Calu3 (cell line): ENCODE data around the gene EN2. TPM values are rescaled to one million over a fixed set of nuclear protein-coding genes. Genes with fewer than 3 reads are reported as not detected.

ENCODE experiments used
- BruUV-seq: library from RNA; stranded (reverse); fragments of 400-500 nt; replicated peaks from 2 replicates; lab custom pipeline; 2021; lab: Mats Ljungman, UMichigan
- CTCF ChIA-PET: fragments of 300-600 bp; sonication (Branson Sonifier 250); formaldehyde crosslinking; loops from one replicate; lab custom pipeline; 2022; ENCODE audit warnings: antibody characterized with exemption; lab: Charles Lee
- DNase-seq: peaks from one replicate; pipeline ENCODE4 v3.0.0; 2022
- H3K27ac Mint-ChIP-seq: one replicate; pipeline ENCODE4 v1.8.0; 2022; ENCODE audit warnings: mixed read lengths; ENCODE audit not compliant: unreplicated experiment
- H3K27me3 Mint-ChIP-seq: one replicate; pipeline ENCODE4 v1.8.0; 2022; ENCODE audit warnings: mixed read lengths; ENCODE audit not compliant: unreplicated experiment
- H3K36me3 Mint-ChIP-seq: one replicate; pipeline ENCODE4 v1.8.0; 2022; ENCODE audit warnings: mild to moderate bottlenecking, moderate library complexity, mixed read lengths; ENCODE audit not compliant: insufficient read depth, unreplicated experiment
- H3K4me1 Mint-ChIP-seq: one replicate; pipeline ENCODE4 v1.8.0; 2022; ENCODE audit warnings: mild to moderate bottlenecking, low read depth, mixed read lengths; ENCODE audit not compliant: unreplicated experiment
- H3K4me3 Mint-ChIP-seq: one replicate; pipeline ENCODE4 v1.8.0; 2022; ENCODE audit warnings: mild to moderate bottlenecking, low read depth, moderate library complexity, mixed read lengths; ENCODE audit not compliant: unreplicated experiment
- H3K9me3 Mint-ChIP-seq: one replicate; pipeline ENCODE4 v1.8.0; 2022; ENCODE audit warnings: low read depth, mixed read lengths; ENCODE audit not compliant: unreplicated experiment
- intact Hi-C: fragments of 100-400 bp; cut with micrococcal nuclease; formaldehyde crosslinking; loops from one replicate; pipeline ENCODE4 v1.10.0; 2022; ENCODE audit not compliant: unreplicated experiment
- total RNA-seq: library from RNA; stranded (reverse); gene quantifications from 2 replicates; pipeline ENCODE4 v1.2.3, GENCODE V29; 2022
- TF ChIP-seq, protein P1 (sequence below): fragments of 200-600 bp; IDR thresholded peaks from one replicate; pipeline ENCODE4 v1.8.0; 2022; ENCODE audit warnings: antibody characterized with exemption; ENCODE audit not compliant: unreplicated experiment

EN2 gene
- total RNA-seq, 1 experiment from 2014 or later: 3.2 TPM

DNA sequence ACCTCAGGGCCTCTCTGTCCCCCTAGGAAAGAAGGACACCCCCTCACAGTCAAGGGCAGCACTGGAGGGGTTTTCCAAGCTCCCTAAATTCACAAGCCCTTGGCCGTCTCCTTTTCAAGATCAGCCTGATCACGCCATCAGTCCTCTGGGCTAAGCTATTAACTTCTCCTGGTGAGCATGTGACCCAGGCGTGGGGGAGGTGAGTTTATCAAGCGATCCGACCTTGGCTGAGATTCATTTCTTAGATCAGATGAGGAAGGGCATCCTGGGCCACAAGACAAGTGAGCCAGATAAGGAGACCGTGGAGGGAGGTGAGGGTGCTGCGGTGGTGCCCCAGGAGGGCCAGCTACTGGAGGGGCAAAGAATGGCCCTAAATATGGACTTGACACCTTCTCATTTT lies 19.2 kb upstream of the EN2 start:
- CTCF ChIA-PET: interaction anchor here (0.9 kb wide), 1 partner anchor 264 kb away, joined by 4 read pairs; no protein-coding TSS in a partner anchor
- Mint-ChIP-seq H3K4me3 (no peak overlapping the region), H3K4me1 (peaks cover 8% of the 10 kb centered on the region), H3K9me3 (no peaks in the 10 kb centered on the region), H3K27me3 (peaks cover 100% of the 10 kb centered on the region), H3K36me3 (no peaks in the 10 kb centered on the region), H3K27ac (no peak overlapping the region)
- DNase-seq: no peak
- intact Hi-C loops: no loop called here
- no TSS peak for BruUV-seq
- TF ChIP-seq, protein P1, sequence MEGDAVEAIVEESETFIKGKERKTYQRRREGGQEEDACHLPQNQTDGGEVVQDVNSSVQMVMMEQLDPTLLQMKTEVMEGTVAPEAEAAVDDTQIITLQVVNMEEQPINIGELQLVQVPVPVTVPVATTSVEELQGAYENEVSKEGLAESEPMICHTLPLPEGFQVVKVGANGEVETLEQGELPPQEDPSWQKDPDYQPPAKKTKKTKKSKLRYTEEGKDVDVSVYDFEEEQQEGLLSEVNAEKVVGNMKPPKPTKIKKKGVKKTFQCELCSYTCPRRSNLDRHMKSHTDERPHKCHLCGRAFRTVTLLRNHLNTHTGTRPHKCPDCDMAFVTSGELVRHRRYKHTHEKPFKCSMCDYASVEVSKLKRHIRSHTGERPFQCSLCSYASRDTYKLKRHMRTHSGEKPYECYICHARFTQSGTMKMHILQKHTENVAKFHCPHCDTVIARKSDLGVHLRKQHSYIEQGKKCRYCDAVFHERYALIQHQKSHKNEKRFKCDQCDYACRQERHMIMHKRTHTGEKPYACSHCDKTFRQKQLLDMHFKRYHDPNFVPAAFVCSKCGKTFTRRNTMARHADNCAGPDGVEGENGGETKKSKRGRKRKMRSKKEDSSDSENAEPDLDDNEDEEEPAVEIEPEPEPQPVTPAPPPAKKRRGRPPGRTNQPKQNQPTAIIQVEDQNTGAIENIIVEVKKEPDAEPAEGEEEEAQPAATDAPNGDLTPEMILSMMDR: no peak

DNA sequence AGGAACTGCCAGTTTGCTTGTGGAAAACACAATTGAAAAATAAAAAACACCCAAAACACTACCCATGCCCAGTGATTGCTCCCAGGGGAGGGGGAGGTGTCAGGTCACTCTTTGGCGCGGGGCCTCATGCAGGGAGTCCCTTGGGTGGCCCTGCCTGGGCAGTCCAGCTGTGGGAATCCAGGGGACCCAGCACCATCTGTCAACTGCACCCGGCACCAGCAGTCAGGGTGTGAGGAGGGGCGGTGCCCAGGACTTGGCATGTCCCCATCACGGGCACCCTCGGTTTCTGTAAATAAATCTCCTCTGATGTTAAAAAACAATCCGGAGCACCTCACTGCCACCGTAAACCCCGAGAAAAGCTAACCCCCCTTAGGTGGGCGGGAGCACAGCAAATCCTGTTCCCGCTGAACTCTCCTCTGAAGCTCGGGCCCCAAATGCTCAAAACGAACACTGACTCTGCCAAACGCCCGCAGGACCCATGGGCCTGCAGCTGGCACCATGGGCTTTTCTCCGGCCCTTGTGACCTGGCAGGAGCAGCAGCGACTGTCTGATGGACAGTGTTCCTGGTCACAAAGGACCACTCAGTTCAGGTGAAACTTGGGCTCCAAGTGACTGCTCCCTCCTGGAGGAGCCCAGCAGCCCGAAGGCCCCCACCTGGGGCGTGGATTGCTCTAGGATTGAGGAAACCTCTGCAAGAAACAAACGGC lies 18.5 kb upstream of the EN2 start:
- Mint-ChIP-seq H3K4me1 (peaks cover 8% of the 10 kb centered on the region), H3K36me3 (no peaks in the 10 kb centered on the region), H3K4me3 (no peak overlapping the region), H3K27me3 (peaks cover 100% of the 10 kb centered on the region), H3K27ac (no peak overlapping the region), H3K9me3 (no peaks in the 10 kb centered on the region)
- no TSS peak for BruUV-seq
- CTCF ChIA-PET: interaction anchor here (0.9 kb wide), 1 partner anchor 263 kb away, joined by 4 read pairs; no protein-coding TSS in a partner anchor
- intact Hi-C loops: no loop called here
- TF ChIP-seq, protein P1: no peak
- no peak for DNase-seq

DNA sequence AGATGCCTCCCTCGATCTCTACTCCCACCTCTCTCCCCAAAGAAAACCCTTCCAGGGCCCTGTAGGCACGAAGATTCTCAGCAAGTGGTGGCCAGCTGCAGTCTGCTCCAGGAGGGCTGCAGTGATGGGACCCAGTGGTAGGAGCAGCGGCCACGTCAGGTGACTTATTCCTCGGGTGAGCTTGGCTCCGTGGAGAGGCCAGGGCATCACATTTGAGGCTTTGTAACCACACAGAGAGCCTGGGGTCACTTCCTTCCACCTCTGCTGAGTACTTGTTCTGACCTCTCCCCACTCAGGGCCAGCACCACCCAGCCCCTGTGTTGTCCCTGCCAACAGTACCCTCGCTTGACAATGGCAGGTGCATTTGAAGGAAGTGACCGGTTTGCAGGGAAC lies 17.9 kb upstream of the EN2 start:
- intact Hi-C loops: no loop called here
- H3K9me3 Mint-ChIP-seq: no peaks in the 10 kb centered on the region
- H3K27ac Mint-ChIP-seq: no peak overlapping the region
- BruUV-seq: no TSS peak
- peaks cover 100% of the 10 kb centered on the region for H3K27me3 Mint-ChIP-seq
- no peaks in the 10 kb centered on the region for H3K36me3 Mint-ChIP-seq
- peaks cover 8% of the 10 kb centered on the region for H3K4me1 Mint-ChIP-seq
- no peak overlapping the region for H3K4me3 Mint-ChIP-seq
- TF ChIP-seq, protein P1: no peak
- no peak for DNase-seq
- CTCF ChIA-PET: no interaction called here

DNA sequence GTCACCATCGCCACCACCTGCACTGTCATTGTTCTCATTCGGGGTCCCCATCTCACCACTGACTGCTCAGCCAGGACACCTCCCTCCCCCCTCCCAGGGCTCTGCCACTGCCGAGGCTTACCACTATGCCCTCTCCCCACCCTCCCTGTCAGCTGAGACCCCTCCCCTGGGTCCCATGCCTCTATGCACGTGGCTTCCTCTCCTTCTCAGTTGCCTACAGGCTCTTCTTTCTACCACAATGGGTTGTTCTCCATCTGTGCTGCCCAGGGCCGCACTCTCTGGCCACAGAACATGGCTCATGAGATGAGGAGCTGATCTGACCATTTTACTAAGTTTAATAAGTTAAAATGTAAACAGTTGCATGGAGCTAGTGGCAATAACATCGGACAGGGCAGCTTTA lies 16.1 kb upstream of the EN2 start:
- CTCF ChIA-PET: no interaction called here
- Mint-ChIP-seq H3K9me3 (no peaks in the 10 kb centered on the region), H3K27ac (no peak overlapping the region), H3K4me1 (peaks cover 8% of the 10 kb centered on the region), H3K27me3 (peaks cover 91% of the 10 kb centered on the region), H3K4me3 (no peak overlapping the region), H3K36me3 (no peaks in the 10 kb centered on the region)
- intact Hi-C loops: no loop called here
- DNase-seq: no peak
- TF ChIP-seq, protein P1: no peak
- BruUV-seq: no TSS peak
